Transverse colon (tissue), 4 donors: Measurements from ENCODE around the gene TCF21. TPM values are rescaled to one million over a fixed set of nuclear protein-coding genes. Genes with fewer than 3 reads are reported as not detected.
"Not testable (repeated sequence)": the region's sequence is repeated elsewhere in the genome, so short reads cannot be mapped to it uniquely, and the experiment has no call there.

Experiments used
- DNase-seq: peaks from one replicate; pipeline ENCODE4 v3.0.0-alpha.2; 2019
- H3K27ac ChIP-seq, 4 donors: fragments of 200-600 bp; sonication (generic); 2 replicates each; pipeline ENCODE4 v1.5.1; 2016 to 2018; ENCODE audit warnings: inconsistent platforms in 4 of 4
- H3K27me3 ChIP-seq: fragments of 200-600 bp; sonication (generic); 2 replicates; pipeline ENCODE4 v1.5.1; 2017; ENCODE audit warnings: inconsistent platforms
- H3K36me3 ChIP-seq, 4 donors: fragments of 200-600 bp; sonication (generic); 2 replicates each; pipeline ENCODE4 v1.5.1; 2017 to 2019; ENCODE audit warnings: inconsistent platforms in 4 of 4
- H3K4me1 ChIP-seq, 4 donors: fragments of 200-600 bp; sonication (generic); 2 replicates each; pipeline ENCODE4 v1.5.1; 2017 to 2020; ENCODE audit warnings: inconsistent platforms in 4 of 4
- H3K4me3 ChIP-seq, 4 donors: fragments of 200-600 bp; sonication (generic); 1 replicate in 1 of 4; 2 replicates in 3 of 4; pipeline versions ENCODE4 v1.5.1 to v1.6.1; 2017 to 2019; ENCODE audit warnings: inconsistent platforms in 4 of 4
- H3K9me3 ChIP-seq, 2 donors: fragments of 200-600 bp; sonication (generic); 2 replicates each; pipeline ENCODE4 v1.5.1; 2017 to 2019; ENCODE audit warnings: inconsistent platforms in 2 of 2
- EP300 ChIP-seq: sonication (generic); formaldehyde crosslinking; IDR thresholded peaks from one replicate; pipeline ENCODE4 v1.6.1; 2017; ENCODE audit warnings: antibody characterized with exemption, low read depth
- POLR2A ChIP-seq: fragments of 450-650 bp; IDR thresholded peaks from one replicate; pipeline ENCODE4 v1.6.1; 2016; ENCODE audit warnings: antibody characterized with exemption, mild to moderate bottlenecking, moderate library complexity
- POLR2AphosphoS5 ChIP-seq, 3 donors: sonication (generic); formaldehyde crosslinking; IDR thresholded peaks; one replicate each; pipeline ENCODE4 v1.6.1; 2016; ENCODE audit warnings: antibody characterized with exemption in 3 of 3
- WGBS, 2 donors: methylation state at CpG; one replicate each; pipeline ENCODE4 v1.1.5; 2018; ENCODE audit warnings: low coverage in 1 of 2; 5-methylcytosine and 5-hydroxymethylcytosine counted together
- in situ Hi-C, 4 donors: fragments of 200-750 bp; cut with MboI; loops; one replicate each; pipeline versions ENCODE4 v1.15.0 to v1.15.1; 2017; ENCODE audit warnings: low sequenced_read_pairs in 3 of 4, low pct_ligation_motif_present in 1 of 4, low pct_unique_long_range_greater_than_20kb in 1 of 4
- intact Hi-C: fragments of 100-400 bp; cut with DNase I; formaldehyde crosslinking; loops from one replicate; pipeline ENCODE4 v1.15.1; 2023; ENCODE audit warnings: low total_unique reads
- total RNA-seq, 4 donors: library from RNA; depleted of rRNA; stranded (reverse); fragments of >200 nt; gene quantifications; one replicate each; pipeline ENCODE4 v1.1.0, GENCODE V29; 2016
- TF ChIP-seq, protein P1 (sequence below), 5 experiments: fragments of 200-600 bp in 3 of 5; fragments of 450-650 bp in 2 of 5; sonication (generic) in 3 of 5; IDR thresholded peaks; 1 replicate in 2 of 5; 2 replicates in 3 of 5; pipeline ENCODE4 v1.5.1; 2016 to 2017; ENCODE audit warnings: antibody characterized with exemption in 5 of 5, inconsistent platforms in 3 of 5, mild to moderate bottlenecking in 2 of 5, moderate library complexity in 1 of 5

The TCF21 gene
- total RNA-seq, 4 donors from 2014 or later = 6.0 to 13.0 (median 8.9) TPM

DNA sequence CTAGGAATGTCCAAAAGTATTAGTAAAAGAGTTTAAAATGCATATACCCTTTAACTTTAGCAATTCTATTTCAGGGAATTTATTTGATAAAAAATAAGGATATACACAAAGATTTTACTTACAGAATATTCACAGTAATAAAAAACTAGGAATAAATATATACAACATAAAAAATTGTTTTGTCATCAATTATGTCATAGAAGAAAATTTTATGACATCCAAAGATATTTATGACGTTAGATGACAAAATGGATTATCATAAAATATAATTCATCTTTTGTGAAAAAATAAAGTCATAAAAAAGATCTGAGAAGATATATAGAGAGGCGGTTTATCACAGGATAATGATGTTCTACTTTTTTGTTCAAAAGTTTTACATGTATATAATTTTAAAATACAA lies 32.0 kb upstream of the TCF21 start:
- 72% methylated on average over 2 of the region's 2 CpGs for WGBS, 2 donors
- intact Hi-C loops = loop anchor here (10.0 kb wide), 1 partner anchor 1658 kb away; no protein-coding TSS in a partner anchor
- no peak for DNase-seq
- H3K4me3 ChIP-seq = no peak overlapping the region
- peaks cover 60% of the 10 kb centered on the region for H3K27me3 ChIP-seq
- H3K9me3 ChIP-seq = no peaks in the 10 kb centered on the region
- H3K4me1 ChIP-seq = no peaks in the 10 kb centered on the region
- H3K36me3 ChIP-seq = no peaks in the 10 kb centered on the region
- H3K27ac ChIP-seq = no peak overlapping the region
- no peak for TF ChIP-seq EP300
- TF ChIP-seq, protein P1, sequence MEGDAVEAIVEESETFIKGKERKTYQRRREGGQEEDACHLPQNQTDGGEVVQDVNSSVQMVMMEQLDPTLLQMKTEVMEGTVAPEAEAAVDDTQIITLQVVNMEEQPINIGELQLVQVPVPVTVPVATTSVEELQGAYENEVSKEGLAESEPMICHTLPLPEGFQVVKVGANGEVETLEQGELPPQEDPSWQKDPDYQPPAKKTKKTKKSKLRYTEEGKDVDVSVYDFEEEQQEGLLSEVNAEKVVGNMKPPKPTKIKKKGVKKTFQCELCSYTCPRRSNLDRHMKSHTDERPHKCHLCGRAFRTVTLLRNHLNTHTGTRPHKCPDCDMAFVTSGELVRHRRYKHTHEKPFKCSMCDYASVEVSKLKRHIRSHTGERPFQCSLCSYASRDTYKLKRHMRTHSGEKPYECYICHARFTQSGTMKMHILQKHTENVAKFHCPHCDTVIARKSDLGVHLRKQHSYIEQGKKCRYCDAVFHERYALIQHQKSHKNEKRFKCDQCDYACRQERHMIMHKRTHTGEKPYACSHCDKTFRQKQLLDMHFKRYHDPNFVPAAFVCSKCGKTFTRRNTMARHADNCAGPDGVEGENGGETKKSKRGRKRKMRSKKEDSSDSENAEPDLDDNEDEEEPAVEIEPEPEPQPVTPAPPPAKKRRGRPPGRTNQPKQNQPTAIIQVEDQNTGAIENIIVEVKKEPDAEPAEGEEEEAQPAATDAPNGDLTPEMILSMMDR (IDR thresholded peaks at IDR 0.05) = no peak
- TF ChIP-seq POLR2AphosphoS5 (IDR thresholded peaks at IDR 0.05) = no peak
- TF ChIP-seq POLR2A = no peak
- in situ Hi-C loops = no loop called here

DNA sequence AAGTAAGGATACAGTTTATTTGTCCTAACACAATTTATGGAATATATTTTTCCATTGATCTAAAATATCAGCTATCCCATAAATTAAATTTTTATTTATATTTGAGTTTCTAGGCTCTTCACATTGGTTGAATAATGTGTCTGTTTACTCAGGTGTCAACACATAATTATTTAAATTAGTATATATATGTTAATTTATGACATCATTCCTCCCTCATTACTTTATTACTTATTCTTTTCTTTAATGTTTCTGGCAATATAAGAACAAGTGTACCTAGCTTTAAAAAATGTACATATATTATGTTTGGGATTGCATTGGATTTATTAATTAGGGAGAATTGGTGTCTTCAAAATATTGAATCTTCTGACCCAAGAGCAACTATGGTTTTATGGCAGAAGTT lies 31.2 kb upstream of the TCF21 start:
- TF ChIP-seq POLR2AphosphoS5 (IDR thresholded peaks at IDR 0.05) (no peak), POLR2A (no peak), EP300 (no peak)
- TF ChIP-seq, protein P1 (IDR thresholded peaks at IDR 0.05) = no peak
- no peaks in the 10 kb centered on the region for H3K4me1 ChIP-seq
- no peak overlapping the region for H3K4me3 ChIP-seq
- no peak overlapping the region for H3K27ac ChIP-seq
- intact Hi-C loops = loop anchor here (10.0 kb wide), 1 partner anchor 1657 kb away; no protein-coding TSS in a partner anchor
- in situ Hi-C loops = no loop called here
- no peak for DNase-seq
- peaks cover 52% of the 10 kb centered on the region for H3K27me3 ChIP-seq
- H3K9me3 ChIP-seq = peaks cover 0 to 5% of the 10 kb centered on the region in 2 donors
- H3K36me3 ChIP-seq = no peaks in the 10 kb centered on the region

DNA sequence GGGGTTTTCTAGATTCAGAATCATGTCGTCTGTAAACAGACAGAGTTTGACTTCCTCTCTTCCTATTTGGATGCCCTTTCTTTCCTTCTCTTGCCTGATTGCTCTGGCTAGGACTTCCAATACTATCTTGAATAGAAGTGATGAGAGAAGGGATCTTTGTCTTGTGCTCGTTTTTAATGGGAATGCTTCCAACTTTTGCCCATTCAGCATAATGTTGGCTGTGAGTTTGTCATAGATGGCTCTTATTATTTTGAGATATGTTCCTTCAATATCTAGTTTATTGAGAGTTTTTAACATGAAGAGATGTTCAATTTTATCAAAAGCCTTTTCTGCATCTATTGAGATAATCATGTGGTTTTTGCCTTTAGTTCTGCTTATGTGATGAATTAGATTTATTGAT lies 27.6 kb upstream of the TCF21 start:
- peaks cover 5 to 12% of the 10 kb centered on the region in 2 donors for H3K9me3 ChIP-seq
- 50 to 68% methylated on average over 1 to 2 of the region's 2 CpGs for WGBS, 2 donors
- peaks cover 17% of the 10 kb centered on the region for H3K27me3 ChIP-seq
- intact Hi-C loops, in situ Hi-C loops, H3K4me1 ChIP-seq, H3K27ac ChIP-seq, H3K36me3 ChIP-seq, H3K4me3 ChIP-seq, DNase-seq: not testable (repeated sequence)

DNA sequence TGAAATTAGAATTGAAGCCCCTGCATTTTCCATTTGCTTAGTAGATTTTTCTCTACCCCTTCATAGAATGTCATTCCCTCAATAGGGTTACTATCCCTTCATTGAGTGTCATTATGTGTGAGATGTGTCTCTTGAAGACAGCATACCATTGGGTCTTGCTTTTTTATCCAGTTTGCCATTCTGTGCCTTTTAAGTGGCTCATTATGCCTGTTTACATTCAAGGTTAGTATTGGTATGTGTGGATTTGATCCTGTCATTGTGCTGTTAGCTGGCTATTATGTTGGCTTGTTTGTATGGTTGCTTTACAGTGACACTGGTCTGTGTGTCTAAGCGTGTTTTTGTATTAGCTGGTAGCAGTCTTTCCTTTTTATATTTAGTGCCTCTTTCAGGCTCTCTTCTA lies 25.7 kb upstream of the TCF21 start:
- no peaks in the 10 kb centered on the region for H3K36me3 ChIP-seq
- no peak overlapping the region for H3K27ac ChIP-seq
- in situ Hi-C loops (no loop called here), intact Hi-C loops (no loop called here)
- no peaks in the 10 kb centered on the region for H3K4me1 ChIP-seq
- peaks cover 5 to 12% of the 10 kb centered on the region in 2 donors for H3K9me3 ChIP-seq
- WGBS, 2 donors = 83 to 87% methylated on average over 1 of the region's 1 CpG
- no peak for DNase-seq
- H3K4me3 ChIP-seq = no peak overlapping the region
- TF ChIP-seq POLR2A (no peak), POLR2AphosphoS5 (IDR thresholded peaks at IDR 0.05) (no peak), EP300 (no peak)
- TF ChIP-seq, protein P1 (IDR thresholded peaks at IDR 0.05) = no peak
- H3K27me3 ChIP-seq = no peaks in the 10 kb centered on the region

DNA sequence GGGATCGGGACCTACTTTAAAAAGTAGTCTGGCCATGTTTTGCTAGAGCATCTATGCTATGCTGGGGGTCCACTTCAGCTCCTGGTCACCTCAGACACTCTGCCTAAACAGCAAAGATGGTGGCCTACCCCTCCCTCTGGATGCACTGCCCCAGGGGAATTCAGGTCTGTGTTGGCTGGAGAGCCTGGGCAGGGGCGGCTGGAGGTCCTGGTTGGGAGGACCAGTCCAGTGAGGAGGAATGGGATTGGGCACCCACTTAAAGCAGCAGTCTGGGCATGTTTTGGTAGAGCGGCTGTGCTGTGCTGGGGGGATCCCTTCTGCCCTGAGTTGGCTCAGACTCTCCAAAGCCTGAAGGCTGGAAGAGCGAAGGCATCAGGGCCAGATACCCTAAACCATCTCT lies 23.2 kb upstream of the TCF21 start:
- intact Hi-C loops = no loop called here
- WGBS, 2 donors = 88% methylated on average over 4 of the region's 4 CpGs; no CpG with 5 or more reads in 1 of the 2 donors
- Histone ChIP-seq H3K36me3 (no peaks in the 10 kb centered on the region), H3K27ac (no peak overlapping the region), H3K4me3 (no peak overlapping the region), H3K9me3 (peaks cover 5 to 12% of the 10 kb centered on the region in 2 donors), H3K4me1 (no peaks in the 10 kb centered on the region), H3K27me3 (no peaks in the 10 kb centered on the region)
- TF ChIP-seq EP300 = no peak
- TF ChIP-seq POLR2AphosphoS5 (IDR thresholded peaks at IDR 0.05) = no peak
- TF ChIP-seq POLR2A = no peak
- TF ChIP-seq, protein P1 (IDR thresholded peaks at IDR 0.05) = no peak
- DNase-seq = no peak
- in situ Hi-C loops = no loop called here
